KBM-7 (cell line): Measurements from ENCODE around the gene SIGLEC14.
"Not testable (repeated sequence)": the region's sequence is repeated elsewhere in the genome, so short reads cannot be mapped to it uniquely, and the experiment has no call there.

Source experiments
- DNase-seq: peaks from one replicate; pipeline ENCODE4 v3.0.0-alpha.2; 2015
- in situ Hi-C: fragments of 300-500 bp; cut with MboI; formaldehyde crosslinking; loops from 2 replicates; pipeline ENCODE4 v1.14.3; 2020; ENCODE audit warnings: low sequenced_read_pairs, low pct_unique_long_range_greater_than_20kb, mixed read lengths

SIGLEC14 gene, protein sequence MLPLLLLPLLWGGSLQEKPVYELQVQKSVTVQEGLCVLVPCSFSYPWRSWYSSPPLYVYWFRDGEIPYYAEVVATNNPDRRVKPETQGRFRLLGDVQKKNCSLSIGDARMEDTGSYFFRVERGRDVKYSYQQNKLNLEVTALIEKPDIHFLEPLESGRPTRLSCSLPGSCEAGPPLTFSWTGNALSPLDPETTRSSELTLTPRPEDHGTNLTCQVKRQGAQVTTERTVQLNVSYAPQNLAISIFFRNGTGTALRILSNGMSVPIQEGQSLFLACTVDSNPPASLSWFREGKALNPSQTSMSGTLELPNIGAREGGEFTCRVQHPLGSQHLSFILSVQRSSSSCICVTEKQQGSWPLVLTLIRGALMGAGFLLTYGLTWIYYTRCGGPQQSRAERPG

DNA sequence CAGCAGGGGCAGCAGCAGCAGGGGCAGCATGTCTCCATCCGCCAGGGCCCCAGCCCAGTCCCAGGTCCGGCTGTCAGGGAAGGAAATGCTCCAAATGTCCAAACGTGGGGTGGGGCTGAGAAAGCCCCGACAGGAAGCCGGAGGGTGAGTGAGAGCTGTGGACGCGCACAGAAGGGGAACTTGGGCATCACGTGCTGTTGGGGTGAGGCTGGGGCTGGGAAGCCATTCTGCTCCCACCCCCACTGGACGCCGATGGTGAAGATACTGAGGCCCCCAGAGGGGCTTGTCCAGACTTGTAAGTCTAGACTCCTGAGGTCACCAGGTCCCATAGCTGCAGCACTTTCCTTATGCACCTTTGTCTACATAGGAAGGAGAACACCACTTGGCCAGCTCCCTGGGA is at the start of gene SIGLEC14:
SIGLEC14 (minus strand) TSS at position 96 of the 400 bp plus-strand sequence; CDS start at position 30, 66 bp downstream.
- DNase-seq, result peak; percentile 91
- in situ Hi-C loops, result not testable (repeated sequence)

DNA sequence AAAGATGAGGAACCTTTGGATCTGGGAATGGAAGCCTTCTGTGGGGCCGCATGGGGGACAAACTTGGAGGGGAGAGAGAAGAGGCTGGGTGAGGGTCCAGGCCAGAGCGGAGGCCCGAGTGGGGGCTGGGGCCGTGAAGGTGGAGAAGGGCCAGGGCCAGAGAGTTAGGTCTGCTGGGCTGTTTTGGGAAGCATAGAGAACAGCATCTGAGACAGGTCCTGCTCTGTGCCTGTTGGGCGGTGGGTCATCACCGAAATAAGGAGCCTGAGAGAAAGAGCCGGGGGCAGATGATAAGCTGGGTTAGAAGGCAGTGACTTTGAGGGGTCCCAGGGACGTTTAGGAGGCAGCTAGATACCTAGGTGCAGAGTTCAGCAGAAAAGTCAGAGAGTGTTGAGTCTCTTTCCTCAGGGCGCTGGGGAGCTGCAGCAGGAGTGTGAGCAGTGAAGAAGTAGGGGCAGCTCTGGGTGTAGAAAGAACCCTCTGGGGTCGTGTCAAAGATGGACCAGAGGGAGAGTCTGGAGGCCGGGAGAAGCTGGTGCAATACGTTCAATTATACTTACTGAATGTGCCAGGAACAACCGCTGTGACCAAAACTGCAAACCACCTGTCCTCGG is 49.2 kb upstream of the SIGLEC14 start:
- in situ Hi-C loops, result no loop called here
- no peak for DNase-seq

DNA sequence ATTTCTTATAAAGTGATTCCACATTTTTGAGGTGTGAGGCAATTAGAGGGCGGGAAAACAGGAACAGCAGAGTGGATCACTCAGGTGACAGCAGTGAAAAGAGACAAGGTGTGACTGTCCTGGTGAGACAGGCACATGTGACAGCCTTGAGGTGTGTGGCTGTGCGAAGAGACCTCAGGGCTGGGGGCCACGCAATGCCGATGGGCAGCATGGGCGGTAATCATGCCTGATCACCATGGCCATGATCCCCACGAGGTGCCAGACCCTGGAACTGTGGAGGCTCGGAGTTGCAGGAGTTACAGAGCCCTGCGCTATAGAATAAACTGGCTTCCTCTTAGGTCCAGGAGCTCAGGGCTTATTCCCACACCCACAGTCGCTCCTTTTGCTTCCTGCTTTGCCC is 48.5 kb upstream of the SIGLEC14 start:
- DNase-seq, result no peak
- in situ Hi-C loops, result no loop called here

DNA sequence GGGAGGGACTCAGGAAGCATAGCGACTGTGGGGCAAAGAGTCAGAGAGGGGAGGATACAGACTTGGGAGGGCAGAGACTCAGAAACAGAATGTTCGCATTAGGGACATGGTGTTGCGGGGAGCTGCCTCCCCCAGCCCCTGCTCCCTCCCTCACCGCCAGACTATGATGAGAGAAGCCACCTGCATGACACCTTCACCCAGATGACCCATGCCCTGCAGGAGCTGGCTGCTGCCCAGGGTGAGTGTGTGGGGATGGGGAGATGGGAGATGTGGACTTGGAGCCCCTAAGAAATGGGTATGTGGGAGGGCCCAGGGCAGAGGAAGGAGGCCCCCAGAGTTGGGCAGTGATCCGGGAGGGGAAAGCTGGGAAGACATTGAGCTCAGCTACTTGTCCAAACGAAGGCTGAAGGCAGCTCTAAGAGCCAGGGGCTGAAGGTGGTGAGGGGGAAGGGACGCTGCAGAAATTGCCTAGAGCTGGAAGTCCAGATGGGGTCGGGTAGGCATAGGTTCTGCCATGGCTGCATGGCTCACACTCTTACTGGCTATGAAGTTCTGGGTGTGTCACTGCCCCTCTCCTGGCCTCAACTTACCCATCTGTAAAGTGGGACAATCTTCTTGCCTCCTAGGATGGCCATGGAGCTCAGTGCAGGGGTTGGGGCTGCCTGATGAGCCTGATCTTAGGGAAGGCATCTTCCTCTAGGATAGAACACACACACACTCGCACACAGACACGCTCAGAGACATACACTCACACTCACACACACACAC is 47.9 kb upstream of the SIGLEC14 start:
- no peak for DNase-seq
- in situ Hi-C loops, result no loop called here

DNA sequence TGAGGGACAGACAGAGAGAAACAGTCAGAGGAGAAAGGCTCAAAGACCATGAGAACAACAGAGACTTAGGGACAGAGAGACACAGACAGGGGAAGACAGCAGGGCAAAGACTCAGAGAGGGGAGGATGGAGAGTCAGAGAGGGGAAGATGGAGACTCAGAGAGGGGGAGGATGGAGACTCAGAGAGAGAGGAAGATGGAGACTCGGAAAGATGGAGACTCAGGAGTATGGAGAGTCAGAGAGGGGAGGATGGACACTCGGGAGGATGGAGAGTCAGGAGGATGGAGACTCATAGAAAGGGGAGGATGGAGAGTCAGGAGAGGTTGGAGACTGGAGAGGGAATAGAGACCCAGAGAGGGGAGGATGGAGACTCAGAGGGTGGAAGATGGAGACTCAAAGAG is 47.2 kb upstream of the SIGLEC14 start:
- DNase-seq, result no peak
- in situ Hi-C loops, result no loop called here

DNA sequence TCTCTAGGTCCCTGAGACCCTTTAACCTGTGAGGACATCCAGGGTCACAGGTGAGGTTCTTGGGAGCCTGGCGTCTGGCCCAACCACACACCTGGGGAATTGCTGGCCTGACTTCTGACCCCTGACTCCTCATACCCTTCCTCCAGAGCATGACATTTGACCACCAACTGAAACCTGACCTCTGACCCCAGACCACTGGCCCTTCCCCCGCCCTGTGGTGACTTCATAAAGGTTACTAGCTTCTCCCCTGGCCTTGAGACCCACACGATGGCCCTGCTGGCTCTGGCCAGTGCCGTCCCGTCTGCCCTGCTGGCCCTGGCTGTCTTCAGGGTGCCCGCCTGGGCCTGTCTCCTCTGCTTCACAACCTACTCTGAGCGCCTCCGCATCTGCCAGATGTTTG is 46.6 kb upstream of the SIGLEC14 start, which contains the start of gene SPACA6:
SPACA6 (plus strand) TSS at position 71 of the 400 bp plus-strand sequence; CDS start at position 268, 197 bp downstream.
- in situ Hi-C loops, result no loop called here
- no peak for DNase-seq

DNA sequence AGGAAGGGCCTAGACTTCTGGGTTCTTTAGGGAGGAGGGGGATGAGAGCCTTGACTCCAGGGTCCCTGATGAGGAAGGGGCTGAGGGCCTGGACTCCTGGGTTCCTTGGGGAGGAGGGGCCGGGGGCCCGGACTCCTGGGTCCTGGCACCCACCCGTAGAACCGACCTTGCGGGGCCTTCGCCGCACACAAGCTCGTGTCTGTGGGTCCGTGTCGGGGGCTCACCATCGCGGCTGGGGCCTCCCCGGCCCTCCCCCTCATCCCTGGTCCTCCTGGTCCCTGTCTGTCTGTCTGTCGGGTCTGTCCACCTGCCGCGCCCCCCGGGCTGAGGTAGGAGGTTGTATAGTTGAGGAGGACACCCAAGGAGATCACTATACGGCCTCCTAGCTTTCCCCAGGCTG is 45.8 kb upstream of the SIGLEC14 start:
- in situ Hi-C loops, result no loop called here
- no peak for DNase-seq

DNA sequence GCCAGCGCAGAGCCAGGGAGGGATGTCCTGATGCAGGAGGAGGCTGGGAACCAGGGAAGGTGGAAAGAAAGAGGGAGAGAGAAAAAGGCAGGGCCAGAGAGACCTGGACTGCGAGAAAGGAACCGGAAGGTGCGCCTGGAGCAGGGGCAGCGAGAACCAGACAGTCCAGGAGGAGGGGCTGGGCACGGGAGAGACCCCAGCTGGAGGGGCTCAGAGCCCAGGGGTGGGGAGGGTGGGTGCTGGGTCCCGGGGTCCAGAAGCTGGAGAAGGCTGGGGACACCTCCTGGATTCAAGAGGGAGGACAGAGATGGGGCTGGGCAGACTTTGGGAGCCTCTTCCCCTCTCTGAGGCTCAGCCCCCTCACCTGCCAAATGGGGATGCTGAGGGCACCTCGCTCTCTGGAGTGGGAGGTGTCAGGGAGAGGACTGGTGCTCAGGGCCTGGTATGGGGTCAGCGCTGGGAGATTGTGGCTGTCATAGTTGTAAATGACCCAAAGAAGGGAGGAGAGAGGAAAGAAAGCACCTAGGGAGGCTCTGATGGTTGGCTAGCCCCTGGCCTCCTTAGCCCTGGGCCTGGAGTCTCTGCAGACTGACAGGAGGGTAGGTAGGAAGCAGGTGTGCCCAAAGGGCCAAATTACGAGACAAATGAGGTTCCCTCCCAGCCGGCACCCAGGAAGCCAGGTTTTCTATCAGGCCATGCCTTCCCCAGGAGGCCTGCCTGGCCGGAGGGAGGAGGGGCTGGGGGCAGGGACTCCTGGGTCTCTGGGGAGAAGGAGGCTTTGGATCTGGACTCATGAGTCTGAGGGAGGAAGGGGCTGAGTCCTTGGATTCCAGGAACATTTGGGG is 45.2 kb upstream of the SIGLEC14 start:
- in situ Hi-C loops, result no loop called here
- no peak for DNase-seq

DNA sequence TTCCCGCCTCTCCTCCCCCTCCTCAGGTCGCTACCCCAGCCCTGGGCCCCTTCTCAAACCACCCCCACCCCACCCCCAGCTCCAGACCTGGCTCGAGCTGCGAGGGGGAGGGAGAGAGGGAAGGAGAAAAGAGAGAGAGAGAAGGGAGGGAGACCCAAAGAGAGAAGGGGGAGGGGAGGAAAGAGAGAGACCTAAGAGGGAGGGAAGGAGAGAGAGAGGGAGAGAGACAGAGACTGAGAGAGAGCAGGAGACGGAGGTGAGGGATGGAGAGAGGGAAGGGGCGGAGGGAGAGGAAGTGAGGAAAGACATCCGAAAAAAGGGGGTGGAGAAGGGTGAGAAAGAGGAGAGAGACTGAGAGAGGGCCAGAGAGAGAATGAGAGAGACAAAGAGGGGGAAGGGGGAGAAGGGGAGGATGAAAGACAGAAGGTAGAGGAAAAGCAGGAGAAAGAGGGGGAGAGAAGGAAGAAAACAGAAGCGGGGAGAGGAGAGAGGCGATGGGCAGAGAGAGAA is 44.5 kb upstream of the SIGLEC14 start:
- in situ Hi-C loops, result no loop called here
- DNase-seq, result peak; percentile 33

DNA sequence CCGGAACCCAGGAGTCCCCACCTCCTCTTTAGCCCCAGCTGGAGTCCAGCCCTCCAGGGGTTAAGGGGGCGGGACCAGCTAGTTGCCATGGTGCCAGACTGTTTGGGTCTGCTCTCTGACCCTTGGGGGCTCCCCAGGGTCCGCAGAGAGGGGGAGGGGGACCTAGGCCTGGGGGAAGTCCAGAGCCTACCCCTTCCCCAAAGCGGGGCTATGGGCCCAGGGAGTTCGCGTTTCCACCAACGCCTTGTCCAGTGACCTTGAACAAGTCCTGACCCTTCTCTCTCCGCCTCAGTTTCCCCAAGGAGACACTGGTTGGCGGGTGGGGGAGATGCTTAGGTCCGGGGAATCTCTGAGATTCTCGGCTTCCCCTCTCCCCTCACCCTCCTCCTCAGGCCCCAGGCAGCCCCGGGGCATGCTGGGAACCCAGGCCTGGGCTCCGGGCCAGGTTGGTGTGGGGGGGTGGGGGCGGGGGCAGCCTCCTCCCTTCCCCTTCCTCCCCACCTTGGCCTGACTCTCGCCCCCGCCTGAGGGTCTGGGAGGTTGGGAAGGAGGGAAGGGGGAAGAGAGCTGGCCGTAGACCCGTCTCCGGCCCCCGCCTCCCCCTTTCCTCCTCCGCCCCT is 43.9 kb upstream of the SIGLEC14 start:
- in situ Hi-C loops, result no loop called here
- peak; percentile 78 for DNase-seq

DNA sequence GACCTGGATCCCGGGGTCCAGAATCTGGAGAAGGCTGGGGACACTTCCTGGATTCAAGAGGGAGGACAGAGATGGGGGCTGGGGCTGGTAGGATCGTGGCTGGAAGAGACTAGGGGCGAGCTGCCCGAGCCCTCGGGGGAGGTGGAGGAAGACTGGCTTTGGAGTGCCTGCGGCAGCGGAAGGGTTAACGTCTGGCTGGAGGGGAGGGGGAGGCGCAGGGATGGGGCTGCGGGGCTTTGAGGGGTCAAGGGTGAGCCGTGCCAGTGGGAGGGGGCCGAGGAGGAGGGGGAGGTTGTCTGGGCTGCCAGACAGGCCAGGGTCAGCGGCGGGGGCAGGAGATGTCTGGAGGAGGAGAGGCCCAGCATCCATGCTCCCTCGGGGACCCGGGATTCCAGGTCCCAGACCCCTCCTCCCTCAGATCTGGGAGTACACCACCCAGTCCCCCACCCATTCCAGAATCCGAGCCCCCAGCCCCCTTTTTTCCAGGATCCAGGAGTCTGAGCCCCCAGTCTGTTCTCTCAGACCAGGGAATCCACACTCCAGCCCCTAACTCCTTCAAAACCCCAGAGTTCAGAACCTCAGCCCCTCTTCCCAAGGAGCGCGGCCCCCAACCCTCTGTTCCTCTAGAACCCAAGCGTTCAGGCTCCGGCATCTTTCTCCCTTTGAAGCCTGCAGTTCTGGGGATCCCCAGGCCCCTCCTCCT is 43.3 kb upstream of the SIGLEC14 start:
- no peak for DNase-seq

DNA sequence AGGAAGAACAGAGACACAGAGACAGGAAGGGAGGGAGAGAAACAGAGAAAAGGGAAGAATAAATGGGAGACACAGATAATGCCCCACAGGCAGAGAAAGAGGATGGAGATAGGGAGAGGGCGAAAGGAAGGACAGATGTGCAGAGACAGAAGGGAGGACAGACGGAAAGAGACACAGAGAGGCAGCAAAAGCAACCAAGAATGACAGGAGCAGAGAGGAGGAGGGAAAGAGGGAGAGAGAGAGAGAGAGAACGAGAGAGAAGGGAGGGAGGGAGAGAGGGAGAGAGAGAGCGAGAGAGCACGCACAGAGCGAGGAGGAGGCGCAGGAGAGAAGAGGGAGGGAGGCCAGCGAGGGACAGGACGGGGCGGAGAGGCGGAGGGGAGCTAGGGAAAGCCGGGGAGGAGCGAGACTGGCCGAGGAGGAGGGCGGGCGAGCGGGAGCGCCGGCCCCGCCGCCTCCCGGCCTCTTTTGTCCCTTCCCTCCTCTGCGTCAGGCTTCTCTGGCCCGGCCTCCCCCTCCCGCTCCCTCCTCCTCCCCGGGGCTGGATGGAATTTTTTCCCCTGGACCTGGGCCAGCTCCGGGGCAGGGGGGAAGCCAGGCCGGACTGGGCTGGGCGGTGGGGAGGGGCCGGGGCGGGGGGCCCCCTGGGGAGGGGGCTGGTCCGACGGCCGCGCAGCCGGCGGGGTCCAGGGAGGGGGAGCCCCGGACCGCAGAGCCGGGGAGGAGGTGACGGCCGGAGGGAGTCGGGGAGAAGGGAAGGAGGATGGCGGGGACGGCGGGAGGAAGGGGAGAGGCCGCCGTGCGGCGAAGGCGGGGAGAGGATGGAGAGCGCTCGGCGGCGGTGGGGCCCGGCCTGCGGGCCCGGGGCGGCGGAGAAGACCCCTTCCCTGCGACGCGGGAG is 42.3 kb upstream of the SIGLEC14 start:
- DNase-seq, result peak; percentile 73
- in situ Hi-C loops, result no loop called here

More for the DNA sequence above, 43.3 kb upstream of the SIGLEC14 start:
- in situ Hi-C loops, result no loop called here

DNA sequence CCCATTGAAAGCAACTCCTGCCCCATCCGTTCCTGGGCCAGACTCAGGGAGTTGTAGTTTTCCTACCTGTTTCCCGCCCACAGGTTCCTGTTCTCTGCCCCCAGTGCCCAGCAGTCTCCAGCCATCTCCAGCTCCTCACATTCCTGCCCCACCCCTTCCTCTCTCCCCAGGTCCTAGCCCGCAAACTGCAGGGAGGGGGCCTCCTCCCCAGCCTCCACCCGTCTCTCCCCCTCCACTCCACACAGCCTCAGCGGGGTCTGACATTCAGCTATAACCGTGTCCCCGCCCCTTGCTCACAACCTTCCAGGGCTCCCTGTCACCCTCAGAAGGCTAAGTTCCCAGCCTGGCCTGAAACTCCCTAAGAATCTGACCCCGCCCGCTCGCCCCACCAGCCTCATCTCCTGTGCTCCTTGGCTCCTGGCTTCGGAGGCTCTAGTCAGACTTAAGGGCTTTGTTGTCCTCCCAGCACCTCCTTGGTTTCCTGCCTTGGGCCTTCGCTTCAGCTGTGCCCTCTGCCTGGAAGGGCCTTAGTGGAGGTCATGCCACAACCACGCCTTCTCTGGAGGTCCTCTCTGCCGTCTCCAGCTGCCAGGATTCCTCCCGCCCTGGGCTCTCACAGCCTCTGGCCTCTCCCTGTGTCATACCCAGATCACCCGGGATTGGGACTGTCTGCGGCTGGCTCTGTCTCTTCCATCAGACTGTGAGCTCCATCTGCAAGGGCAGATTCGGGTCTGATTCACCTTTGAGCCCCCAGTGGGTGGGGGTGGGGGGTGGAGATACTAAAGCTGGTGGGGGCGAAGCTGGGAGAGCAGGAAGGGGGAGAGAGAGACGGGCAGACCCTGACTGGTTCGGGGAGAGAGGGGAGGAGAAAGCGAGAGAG is 41.4 kb upstream of the SIGLEC14 start:
- DNase-seq, result peak; percentile 58

DNA sequence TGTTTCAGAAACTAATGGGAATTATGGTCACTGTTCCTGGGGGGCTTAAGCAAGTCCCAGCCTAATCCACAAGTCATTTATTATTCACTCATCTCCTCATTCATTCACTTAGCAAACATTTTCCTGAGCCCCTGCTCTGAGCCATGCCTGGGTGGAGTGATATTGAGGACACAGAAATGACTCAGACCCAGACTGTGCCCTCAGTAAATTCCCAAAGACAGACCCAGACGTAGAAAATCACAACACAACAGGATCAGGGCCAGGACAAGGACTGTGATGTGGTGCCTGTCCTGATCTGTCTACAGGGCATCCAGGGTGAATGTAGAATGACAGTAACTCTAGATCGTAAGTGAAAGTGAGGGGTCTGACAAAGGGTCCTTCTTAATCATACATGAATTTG is 39.5 kb upstream of the SIGLEC14 start:
- in situ Hi-C loops, result no loop called here
- DNase-seq, result no peak

More for the DNA sequence above, 41.4 kb upstream of the SIGLEC14 start:
- in situ Hi-C loops, result no loop called here

DNA sequence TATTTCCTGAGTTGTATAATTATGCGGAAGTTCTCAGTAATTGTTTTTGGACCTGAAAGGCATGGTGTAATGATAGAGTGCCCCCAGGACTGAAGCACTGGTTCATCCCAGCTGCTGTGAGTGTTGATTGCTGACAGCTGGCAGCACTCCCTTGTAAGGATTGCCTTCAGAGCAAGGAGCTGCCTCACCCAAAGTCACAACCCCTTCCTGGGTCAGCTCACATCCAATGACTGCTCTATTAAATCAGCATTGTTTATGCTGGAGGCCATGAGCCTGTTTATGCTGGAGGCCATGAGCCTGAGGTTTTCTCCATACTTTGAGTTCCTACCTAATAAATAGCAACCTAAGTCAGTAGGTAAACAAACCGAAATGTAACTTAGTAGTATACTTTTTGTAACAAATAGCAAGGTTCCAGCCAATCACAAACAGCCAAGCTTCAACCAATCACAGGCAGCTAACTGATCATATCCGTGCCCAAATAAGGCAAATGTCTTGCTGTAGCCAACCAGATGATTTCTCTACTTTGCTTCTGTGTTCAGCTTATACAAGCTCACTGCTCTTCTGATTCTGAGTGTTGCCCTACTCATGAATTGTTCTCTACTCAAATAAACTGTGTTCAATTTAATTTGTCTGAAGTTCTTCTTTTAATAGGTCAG is 34.8 kb upstream of the SIGLEC14 start:
- in situ Hi-C loops, result no loop called here
- peak; percentile 87 for DNase-seq
